Measurements from ENCODE around the gene AGBL4. TPM values are rescaled to one million over a fixed set of nuclear protein-coding genes. Genes with fewer than 3 reads are reported as not detected.

Gene AGBL4
- total RNA-seq, 2 donors from 2014 or later, result 0.40 to 5.5 TPM

- Histone ChIP-seq H3K27ac (ENCODE audit: low read depth, low read length) (no peak overlapping the region), H3K4me3 (ENCODE audit: low read length) (no peak overlapping the region), H3K9ac (ENCODE audit: extremely low read depth, low read length, poor library complexity, severe bottlenecking) (no peak overlapping the region), H3K9me3 (ENCODE audit: control insufficient read depth, low read length) (no peaks in the 10 kb centered on the region), H3K4me1 (ENCODE audit: control insufficient read depth, insufficient read depth, low read length) (no peaks in the 10 kb centered on the region), H3K27me3 (ENCODE audit: control insufficient read depth, insufficient read depth, low read length, poor library complexity, severe bottlenecking) (no peaks in the 10 kb centered on the region), H3K36me3 (ENCODE audit: control insufficient read depth, insufficient read depth, low read length) (no peaks in the 10 kb centered on the region)
- no peaks in the 10 kb centered on the region for H3K27me3 Mint-ChIP-seq (ENCODE audit: insufficient read depth)
- H3K36me3 Mint-ChIP-seq (ENCODE audit: low read depth), result no peaks in the 10 kb centered on the region
- no peak overlapping the region for H3K27ac Mint-ChIP-seq
- H3K9me3 Mint-ChIP-seq, result no peaks in the 10 kb centered on the region
- H3K4me3 Mint-ChIP-seq, result no peak overlapping the region
- WGBS, 2 experiments (ENCODE audit: insufficient coverage in 1 of 2, insufficient read length in 1 of 2), result 89 to 92% methylated on average over 1 to 2 of the region's 2 CpGs
- no peak for TF ChIP-seq CTCF (conservative IDR thresholded peaks at IDR 0.05)
- DNase-seq, result no peak
- H3K4me1 Mint-ChIP-seq, result no peaks in the 10 kb centered on the region
These were observed 1175.7 kb downstream of the AGBL4 start for GRCh38 chr1:48848035-48848434.

- Histone ChIP-seq H3K4me3 (ENCODE audit: low read length) (no peak overlapping the region), H3K9ac (ENCODE audit: extremely low read depth, low read length, poor library complexity, severe bottlenecking) (no peak overlapping the region), H3K4me1 (ENCODE audit: control insufficient read depth, insufficient read depth, low read length) (no peaks in the 10 kb centered on the region), H3K36me3 (ENCODE audit: control insufficient read depth, insufficient read depth, low read length) (no peaks in the 10 kb centered on the region), H3K27ac (ENCODE audit: low read depth, low read length) (no peak overlapping the region), H3K27me3 (ENCODE audit: control insufficient read depth, insufficient read depth, low read length, poor library complexity, severe bottlenecking) (no peaks in the 10 kb centered on the region), H3K9me3 (ENCODE audit: control insufficient read depth, low read length) (no peaks in the 10 kb centered on the region)
- Mint-ChIP-seq H3K36me3 (ENCODE audit: low read depth) (no peaks in the 10 kb centered on the region), H3K4me1 (no peaks in the 10 kb centered on the region), H3K27me3 (ENCODE audit: insufficient read depth) (no peaks in the 10 kb centered on the region), H3K4me3 (no peak overlapping the region), H3K9me3 (no peaks in the 10 kb centered on the region), H3K27ac (no peak overlapping the region)
- WGBS, 2 experiments (ENCODE audit: insufficient coverage in 1 of 2, insufficient read length in 1 of 2), result 71% methylated on average over 1 of the region's 1 CpG; no CpG with 5 or more reads in 1 of the 2 experiments
- no peak for DNase-seq
- TF ChIP-seq CTCF (conservative IDR thresholded peaks at IDR 0.05), result no peak
These were observed 1177.3 kb downstream of the AGBL4 start for GRCh38 chr1:48846441-48846840.

GRCh38 chr1:48844187-48844586 lies 1179.6 kb downstream of the AGBL4 start:
- Mint-ChIP-seq H3K9me3 (no peaks in the 10 kb centered on the region), H3K4me3 (no peak overlapping the region), H3K27me3 (ENCODE audit: insufficient read depth) (no peaks in the 10 kb centered on the region), H3K36me3 (ENCODE audit: low read depth) (no peaks in the 10 kb centered on the region), H3K4me1 (no peaks in the 10 kb centered on the region), H3K27ac (no peak overlapping the region)
- H3K27me3 ChIP-seq (ENCODE audit: control insufficient read depth, insufficient read depth, low read length, poor library complexity, severe bottlenecking), result peaks cover 6% of the 10 kb centered on the region
- no peak overlapping the region for H3K27ac ChIP-seq (ENCODE audit: low read depth, low read length)
- no peaks in the 10 kb centered on the region for H3K36me3 ChIP-seq (ENCODE audit: control insufficient read depth, insufficient read depth, low read length)
- H3K9ac ChIP-seq (ENCODE audit: extremely low read depth, low read length, poor library complexity, severe bottlenecking), result no peak overlapping the region
- no peaks in the 10 kb centered on the region for H3K4me1 ChIP-seq (ENCODE audit: control insufficient read depth, insufficient read depth, low read length)
- no peak overlapping the region for H3K4me3 ChIP-seq (ENCODE audit: low read length)
- 88% methylated on average over 3 of the region's 3 CpGs for WGBS, 2 experiments (ENCODE audit: insufficient coverage in 1 of 2, insufficient read length in 1 of 2)
- H3K9me3 ChIP-seq (ENCODE audit: control insufficient read depth, low read length), result no peaks in the 10 kb centered on the region
- no peak for DNase-seq
- no peak for TF ChIP-seq CTCF (conservative IDR thresholded peaks at IDR 0.05)
